DOHH2 (cell line): ENCODE results near the gene RAI1.

Experiments used
- H3F3A ChIP-seq: fragments of 200-600 bp; sonication (generic), shearing (Covaris generic); 2 replicates; pipeline ENCODE4 v1.6.0; 2016; ENCODE audit warnings: antibody characterized with exemption, mild to moderate bottlenecking; ENCODE audit not compliant: control insufficient read depth, insufficient read depth
- H3K27ac ChIP-seq: fragments of 200-600 bp; sonication (generic); 2 replicates; pipeline ENCODE4 v1.5.1; 2014; ENCODE audit warnings: low read depth, mild to moderate bottlenecking, low read length, moderate library complexity
- H3K27me3 ChIP-seq: fragments of 200-600 bp; sonication (generic); 2 replicates; pipeline ENCODE4 v1.6.1; 2014; ENCODE audit warnings: mild to moderate bottlenecking, low read length, mixed read lengths; ENCODE audit not compliant: control insufficient read depth
- H3K36me3 ChIP-seq: fragments of 200-600 bp; sonication (generic); 2 replicates; pipeline ENCODE4 v1.6.1; 2014; ENCODE audit warnings: mild to moderate bottlenecking, low read length, moderate library complexity, mixed read lengths; ENCODE audit not compliant: control insufficient read depth
- H3K4me1 ChIP-seq: fragments of 200-600 bp; sonication (generic); 2 replicates; pipeline ENCODE4 v1.6.1; 2014; ENCODE audit warnings: mild to moderate bottlenecking, low read length, mixed read lengths; ENCODE audit not compliant: control insufficient read depth
- H3K4me2 ChIP-seq: fragments of 200-600 bp; sonication (generic); 2 replicates; pipeline ENCODE4 v1.6.0; 2014; ENCODE audit warnings: mild to moderate bottlenecking, low read length, moderate library complexity
- H3K4me3 ChIP-seq: fragments of 200-600 bp; sonication (generic); 2 replicates; pipeline ENCODE4 v1.5.1; 2014; ENCODE audit warnings: mild to moderate bottlenecking, low read length, mixed read lengths
- H3K79me2 ChIP-seq: fragments of 200-600 bp; sonication (generic); 2 replicates; pipeline ENCODE4 v1.6.1; 2014; ENCODE audit warnings: mild to moderate bottlenecking, low read length, mixed read lengths; ENCODE audit not compliant: control insufficient read depth
- H3K9me2 ChIP-seq: fragments of 200-600 bp; sonication (generic); replicated peaks from 2 replicates; pipeline ENCODE4 v1.6.1; 2014; ENCODE audit warnings: mild to moderate bottlenecking, low read length, mixed read lengths; ENCODE audit not compliant: control insufficient read depth
- H3K9me3 ChIP-seq: fragments of 200-600 bp; sonication (generic); 2 replicates; pipeline ENCODE4 v1.6.1; 2014; ENCODE audit warnings: antibody characterized with exemption, low read length, mixed read lengths; ENCODE audit not compliant: control insufficient read depth, insufficient read depth
- H4K20me1 ChIP-seq: fragments of 200-600 bp; sonication (generic); 2 replicates; pipeline ENCODE4 v1.6.0; 2014; ENCODE audit warnings: low read depth, mild to moderate bottlenecking, antibody characterized with exemption, low read length, moderate library complexity; ENCODE audit not compliant: control insufficient read depth, insufficient read depth
- CTCF ChIP-seq: fragments of 200-600 bp; sonication (generic); IDR thresholded peaks from one replicate; pipeline ENCODE4 v1.5.1; 2014; ENCODE audit warnings: antibody characterized with exemption, mild to moderate bottlenecking, low read depth, low read length; ENCODE audit not compliant: poor library complexity, severe bottlenecking
- EZH2phosphoT487 ChIP-seq: fragments of 200-600 bp; sonication (generic); IDR thresholded peaks from 2 replicates; pipeline ENCODE4 v1.6.1; 2017; ENCODE audit warnings: borderline replicate concordance, mild to moderate bottlenecking, antibody characterized with exemption, low read length, moderate library complexity, mixed read lengths

The RAI1 gene

GRCh38 chr17:17739388-17740066, 58.3 kb downstream of the RAI1 start:
- no peaks in the 10 kb centered on the region for H3F3A ChIP-seq
- H3K4me3 ChIP-seq, result no peak overlapping the region
- H3K27me3 ChIP-seq, result no peaks in the 10 kb centered on the region
- H3K4me1 ChIP-seq, result peaks cover 36% of the 10 kb centered on the region
- no peaks in the 10 kb centered on the region for H3K36me3 ChIP-seq
- no peaks in the 10 kb centered on the region for H3K9me2 ChIP-seq
- no peak overlapping the region for H3K4me2 ChIP-seq
- H3K9me3 ChIP-seq, result no peaks in the 10 kb centered on the region
- peaks cover 79% of the 10 kb centered on the region for H3K79me2 ChIP-seq
- H4K20me1 ChIP-seq, result peaks cover 27% of the 10 kb centered on the region
- no peak overlapping the region for H3K27ac ChIP-seq
- TF ChIP-seq EZH2phosphoT487 (no peak), CTCF (no peak)

- peaks cover 36% of the 10 kb centered on the region for H3K4me1 ChIP-seq
Measured at GRCh38 chr17:17740615-17741348, 59.5 kb downstream of the RAI1 start.

GRCh38 chr17:17741349-17742023, 60.2 kb downstream of the RAI1 start:
- no peak overlapping the region for H3K4me2 ChIP-seq
- H3F3A ChIP-seq, result no peaks in the 10 kb centered on the region
- H3K27ac ChIP-seq, result no peak overlapping the region
- H3K4me3 ChIP-seq, result no peak overlapping the region
- TF ChIP-seq EZH2phosphoT487 (no peak), CTCF (no peak)
- H3K4me1 ChIP-seq, result peaks cover 32% of the 10 kb centered on the region
- H3K79me2 ChIP-seq, result peaks cover 77% of the 10 kb centered on the region
- H4K20me1 ChIP-seq, result peaks cover 22% of the 10 kb centered on the region
- no peaks in the 10 kb centered on the region for H3K36me3 ChIP-seq
- H3K27me3 ChIP-seq, result no peaks in the 10 kb centered on the region
- no peaks in the 10 kb centered on the region for H3K9me2 ChIP-seq
- H3K9me3 ChIP-seq, result no peaks in the 10 kb centered on the region

More at GRCh38 chr17:17740615-17741348, 59.5 kb downstream of the RAI1 start:
- Histone ChIP-seq H3K27me3 (no peaks in the 10 kb centered on the region), H3K9me2 (no peaks in the 10 kb centered on the region), H3K36me3 (no peaks in the 10 kb centered on the region), H3K9me3 (no peaks in the 10 kb centered on the region), H3K4me2 (no peak overlapping the region), H4K20me1 (peaks cover 24% of the 10 kb centered on the region), H3K27ac (no peak overlapping the region), H3K79me2 (peaks cover 80% of the 10 kb centered on the region), H3F3A (no peaks in the 10 kb centered on the region), H3K4me3 (no peak overlapping the region)
- no peak for TF ChIP-seq CTCF
- TF ChIP-seq EZH2phosphoT487, result no peak
